HepG2 (cell line): ENCODE data around the gene GPBP1. TPM values are rescaled to one million over a fixed set of nuclear protein-coding genes. Genes with fewer than 3 reads are reported as not detected.
A peak's percentile ranks its signal among the peaks of the same experiment; 100 is the strongest.

Experiments used
- EP300 ChIP-seq, 3 experiments: sonication (generic) in 1 of 3; formaldehyde crosslinking in 1 of 3; IDR thresholded peaks; 2 replicates each; pipeline versions ENCODE4 v1.5.1 to v1.6.1; 2011 to 2020; ENCODE audit warnings: low read depth in 2 of 3, low read length in 2 of 3, borderline replicate concordance in 1 of 3, improper control_type of control experiment in 1 of 3, mild to moderate bottlenecking in 1 of 3, missing genetic modification reagents in 1 of 3, moderate library complexity in 1 of 3
- FOXA1 ChIP-seq, 2 experiments: fragments of 450-650 bp in 1 of 2; sonication (generic) in 1 of 2; formaldehyde crosslinking in 1 of 2; IDR thresholded peaks; 2 replicates each; pipeline versions ENCODE4 v1.4.0 to v1.6.1; 2016 to 2020; ENCODE audit warnings: missing genetic modification reagents in 1 of 2
- FOXP1 ChIP-seq, 2 experiments: fragments of 450-650 bp in 1 of 2; IDR thresholded peaks; 2 replicates each; pipeline ENCODE4 v1.6.1; 2017 to 2018; ENCODE audit warnings: antibody characterized with exemption in 1 of 2
- HNF4A ChIP-seq: sonication (generic); formaldehyde crosslinking; IDR thresholded peaks from 2 replicates; pipeline ENCODE4 v1.4.0; 2020; ENCODE audit warnings: missing genetic modification reagents
- HNF4G ChIP-seq, 2 experiments: sonication (generic) in 1 of 2; formaldehyde crosslinking in 1 of 2; IDR thresholded peaks; 2 replicates each; pipeline versions ENCODE4 v1.4.0 to v1.6.1; 2011 to 2020; ENCODE audit warnings: borderline replicate concordance in 2 of 2, low read depth in 2 of 2, mild to moderate bottlenecking in 2 of 2, low read length in 1 of 2, missing genetic modification reagents in 1 of 2, moderate library complexity in 1 of 2
- MYC ChIP-seq: sonication (generic); formaldehyde crosslinking; IDR thresholded peaks from 2 replicates; pipeline ENCODE4 v1.9.0; 2021; ENCODE audit warnings: missing genetic modification reagents, borderline replicate concordance
- PAXIP1 ChIP-seq: sonication (generic); formaldehyde crosslinking; conservative IDR thresholded peaks from 2 replicates; pipeline ENCODE4 v1.4.0; 2020; ENCODE audit warnings: mild to moderate bottlenecking, missing genetic modification reagents, moderate library complexity
- RARA ChIP-seq: IDR thresholded peaks from 2 replicates; pipeline ENCODE4 v1.6.1; 2016; ENCODE audit warnings: missing genetic modification reagents, missing compliant biosample characterization
- RBM39 ChIP-seq: fragments of 200-400 bp; formaldehyde crosslinking; IDR thresholded peaks from one replicate; pipeline ENCODE4 v1.6.1; 2018; ENCODE audit warnings: antibody characterized with exemption, mild to moderate bottlenecking, low read depth, low read length; ENCODE audit not compliant: poor library complexity, severe bottlenecking
- RNF219 ChIP-seq: sonication (generic); formaldehyde crosslinking; IDR thresholded peaks from 2 replicates; pipeline ENCODE4 v1.5.0; 2020; ENCODE audit warnings: mild to moderate bottlenecking, missing genetic modification reagents
- SOX13 ChIP-seq, 3 experiments: fragments of 450-650 bp in 1 of 3; sonication (generic) in 1 of 3; formaldehyde crosslinking in 1 of 3; IDR thresholded peaks in 2 of 3; conservative IDR thresholded peaks in 1 of 3; 2 replicates each; pipeline versions ENCODE4 v1.5.0 to v1.6.1; 2016 to 2020; ENCODE audit warnings: antibody characterized with exemption in 1 of 3, mild to moderate bottlenecking in 1 of 3, missing compliant biosample characterization in 1 of 3, missing genetic modification reagents in 1 of 3, moderate library complexity in 1 of 3
- SRSF1 ChIP-seq: fragments of 200-400 bp; formaldehyde crosslinking; optimal IDR thresholded peaks from 2 replicates; pipeline ENCODE3; 2017; ENCODE audit warnings: mild to moderate bottlenecking, low read depth, low read length, moderate library complexity
- TRAFD1 ChIP-seq: sonication (generic); formaldehyde crosslinking; IDR thresholded peaks from 2 replicates; pipeline ENCODE4 v1.5.1; 2020; ENCODE audit warnings: missing genetic modification reagents, mild to moderate bottlenecking, borderline replicate concordance
- YEATS2 ChIP-seq: sonication (generic); formaldehyde crosslinking; IDR thresholded peaks from 2 replicates; pipeline ENCODE4 v1.4.0; 2020; ENCODE audit warnings: missing genetic modification reagents, borderline replicate concordance
- ZBTB20 ChIP-seq: sonication (generic); formaldehyde crosslinking; IDR thresholded peaks from 2 replicates; pipeline ENCODE4 v1.8.1; 2023; ENCODE audit warnings: missing genetic modification reagents, low read depth, mild to moderate bottlenecking, borderline replicate concordance
- ZNF605 ChIP-seq: sonication (generic); formaldehyde crosslinking; IDR thresholded peaks from 2 replicates; pipeline ENCODE4 v1.8.0; 2022; ENCODE audit warnings: mild to moderate bottlenecking, missing genetic modification reagents
- ZNF644 ChIP-seq: IDR thresholded peaks from 2 replicates; pipeline ENCODE4 v1.6.1; 2016; ENCODE audit warnings: low read depth
- ZNF737 ChIP-seq: sonication (generic); formaldehyde crosslinking; IDR thresholded peaks from 2 replicates; pipeline ENCODE4 v1.5.0; 2020; ENCODE audit warnings: missing genetic modification reagents, mild to moderate bottlenecking, borderline replicate concordance
- polyA plus RNA-seq, 8 experiments: library from polyadenylated mRNA; depleted of rRNA in 3 of 8; stranded (reverse) in 7 of 8; unstranded in 1 of 8; fragments of >200 nt; fragmentation: Illumina TruSeq in 4 of 8; extraction: Trizol in 4 of 8; gene quantifications; 2 replicates each; pipeline versions ENCODE4 v1.2.1 to v1.2.3, GENCODE V29; 2011 to 2016; ENCODE audit warnings: low read depth in 4 of 8, missing spikeins in 1 of 8, mixed read lengths in 1 of 8; ENCODE audit not compliant: insufficient read depth in 1 of 8
- total RNA-seq, 5 experiments: library from RNA; depleted of rRNA; stranded (reverse); fragments of >200 nt; fragmentation: Illumina TruSeq; extraction: Trizol; gene quantifications; 2 replicates each; pipeline ENCODE4 v1.2.3, GENCODE V29; 2016; ENCODE audit warnings: low read depth in 1 of 5

The GPBP1 gene
- total and polyA plus RNA-seq, 2 of the 13 experiments (the other 11 are each of a cell fraction or from before 2014, with no cell fraction given): 27.1 to 72.2 TPM

GRCh38 chr5:57311921-57312735 is 138.3 kb downstream of the GPBP1 start (continued):
- TF ChIP-seq PAXIP1 (CRISPR knock-in tag) (0 out of 2 replicates have a peak, but pooled peaks have one; percentile 29), RBM39 (no peak), ZNF644 (CRISPR knock-in tag) (peak; percentile 30; the same call in 1 of the 2 replicates), TRAFD1 (no peak), RNF219 (no peak), FOXP1 (IDR thresholded peaks at IDR 0.05) (no peak), FOXP1 (CRISPR knock-in tag; IDR thresholded peaks at IDR 0.05) (peak; percentile 6; the same call in 1 of the 2 replicates), SRSF1 (no peak), ZBTB20 (no peak), SOX13 (IDR thresholded peaks at IDR 0.05) (no peak), SOX13 (CRISPR knock-in tag; conservative IDR thresholded peaks at IDR 0.05 in 1 of 2, IDR thresholded peaks at IDR 0.05 in 1 of 2) (peak in 1 of 2 experiments; percentile 62; a peak in 2 of 4 replicates), ZNF737 (CRISPR knock-in tag) (no peak), EP300 (IDR thresholded peaks at IDR 0.05; ENCODE audit: low read depth in 2 of 2, low read length in 2 of 2) (peak in 1 of 2 experiments; percentile 43; a peak in 1 of 4 replicates), EP300 (CRISPR knock-in tag; IDR thresholded peaks at IDR 0.05; ENCODE audit: borderline replicate concordance) (no peak), FOXA1 (IDR thresholded peaks at IDR 0.05) (no peak), FOXA1 (CRISPR knock-in tag; IDR thresholded peaks at IDR 0.05) (peak; percentile 57; the same call in 1 of the 2 replicates), MYC (CRISPR knock-in tag) (no peak), HNF4A (peak; percentile 75), YEATS2 (CRISPR knock-in tag) (no peak), RARA (CRISPR knock-in tag) (peak; percentile 19; the same call in 1 of the 2 replicates), ZNF605 (no peak), HNF4G (IDR thresholded peaks at IDR 0.05; ENCODE audit: borderline replicate concordance, low read depth, low read length) (peak; percentile 44; the same call in 1 of the 2 replicates), HNF4G (CRISPR knock-in tag; IDR thresholded peaks at IDR 0.05; ENCODE audit: borderline replicate concordance, low read depth) (no peak)
